PC-9 (cell line): ENCODE results near the gene ZNF384. TPM values are rescaled to one million over a fixed set of nuclear protein-coding genes. Genes with fewer than 3 reads are reported as not detected.

Experiments
- BruUV-seq: library from RNA; stranded (reverse); fragments of 400-500 nt; replicated peaks from 2 replicates; lab custom pipeline; 2021; lab: Mats Ljungman, UMichigan
- CTCF ChIA-PET: fragments of 300-600 bp; sonication (Branson Sonifier 250); formaldehyde crosslinking; loops from one replicate; lab custom pipeline; 2022; ENCODE audit warnings: antibody characterized with exemption; lab: Charles Lee
- POLR2A ChIA-PET: fragments of 300-600 bp; sonication (Branson Sonifier 250); formaldehyde crosslinking; loops from one replicate; lab custom pipeline; 2022; ENCODE audit warnings: antibody characterized with exemption; ENCODE audit not compliant: unreplicated experiment; lab: Charles Lee
- DNase-seq, 2 experiments: peaks; one replicate each; pipeline versions ENCODE4 v3.0.0 to v3.0.0-alpha.2; 2015 to 2022; ENCODE audit warnings: mixed read lengths in 1 of 2
- H2AFZ ChIP-seq: fragments of 200-600 bp; sonication (generic); 2 replicates; pipeline ENCODE4 v1.8.1; 2017; ENCODE audit warnings: antibody characterized with exemption
- H3F3A ChIP-seq: fragments of 200-600 bp; sonication (generic); 2 replicates; pipeline ENCODE4 v1.8.1; 2017; ENCODE audit warnings: antibody characterized with exemption, mild to moderate bottlenecking, low read depth; ENCODE audit not compliant: insufficient read depth
- H3K27ac ChIP-seq: fragments of 200-600 bp; sonication (generic); 2 replicates; pipeline ENCODE4 v1.6.1; 2016; ENCODE audit warnings: mixed run types
- H3K27me3 ChIP-seq: fragments of 200-600 bp; sonication (generic); 2 replicates; pipeline ENCODE4 v1.6.1; 2016; ENCODE audit warnings: low read depth, mixed run types; ENCODE audit not compliant: insufficient read depth
- H3K36me3 ChIP-seq: fragments of 200-600 bp; sonication (generic); 2 replicates; pipeline ENCODE4 v1.6.1; 2016; ENCODE audit warnings: low read depth, mixed run types
- H3K4me1 ChIP-seq: fragments of 200-600 bp; sonication (generic); replicated peaks from 2 replicates; pipeline ENCODE4 v1.6.1; 2016; ENCODE audit warnings: mixed run types; ENCODE audit not compliant: insufficient read depth
- H3K4me2 ChIP-seq: fragments of 200-600 bp; sonication (generic); 2 replicates; pipeline ENCODE4 v1.6.1; 2017; ENCODE audit warnings: mixed run types
- H3K4me3 ChIP-seq: fragments of 200-600 bp; sonication (generic); 2 replicates; pipeline ENCODE4 v1.6.1; 2016; ENCODE audit warnings: mixed run types
- H3K79me2 ChIP-seq: fragments of 200-600 bp; sonication (generic); 2 replicates; pipeline ENCODE4 v1.6.1; 2017; ENCODE audit warnings: low read depth, mixed run types
- H3K9me2 ChIP-seq: fragments of 200-600 bp; sonication (generic); 2 replicates; pipeline ENCODE4 v1.8.1; 2017; ENCODE audit warnings: mild to moderate bottlenecking; ENCODE audit not compliant: insufficient read depth
- H3K9me3 ChIP-seq: fragments of 200-600 bp; sonication (generic); 2 replicates; pipeline ENCODE4 v1.8.1; 2016; ENCODE audit warnings: low read depth; ENCODE audit not compliant: insufficient read depth
- H4K20me1 ChIP-seq: fragments of 200-600 bp; sonication (generic); 2 replicates; pipeline ENCODE4 v1.8.1; 2017; ENCODE audit not compliant: insufficient read depth
- EZH2 ChIP-seq: fragments of 200-600 bp; sonication (generic); IDR thresholded peaks from 2 replicates; pipeline ENCODE4 v1.8.0; 2017; ENCODE audit warnings: antibody characterized with exemption, low read depth
- intact Hi-C: fragments of 100-400 bp; cut with micrococcal nuclease; formaldehyde crosslinking; loops from one replicate; pipeline ENCODE4 v1.10.0; 2022; ENCODE audit not compliant: unreplicated experiment
- total RNA-seq: library from RNA; stranded (reverse); gene quantifications from 2 replicates; pipeline ENCODE4 v1.2.3, GENCODE V29; 2021
- TF ChIP-seq, protein P1 (sequence below): fragments of 200-600 bp; sonication (generic); conservative IDR thresholded peaks from 2 replicates; pipeline ENCODE4 v1.6.1; 2017; ENCODE audit warnings: mixed run types, antibody characterized with exemption, mild to moderate bottlenecking, moderate library complexity

Gene ZNF384
- total RNA-seq, 1 experiment from 2014 or later: 106 TPM

DNA sequence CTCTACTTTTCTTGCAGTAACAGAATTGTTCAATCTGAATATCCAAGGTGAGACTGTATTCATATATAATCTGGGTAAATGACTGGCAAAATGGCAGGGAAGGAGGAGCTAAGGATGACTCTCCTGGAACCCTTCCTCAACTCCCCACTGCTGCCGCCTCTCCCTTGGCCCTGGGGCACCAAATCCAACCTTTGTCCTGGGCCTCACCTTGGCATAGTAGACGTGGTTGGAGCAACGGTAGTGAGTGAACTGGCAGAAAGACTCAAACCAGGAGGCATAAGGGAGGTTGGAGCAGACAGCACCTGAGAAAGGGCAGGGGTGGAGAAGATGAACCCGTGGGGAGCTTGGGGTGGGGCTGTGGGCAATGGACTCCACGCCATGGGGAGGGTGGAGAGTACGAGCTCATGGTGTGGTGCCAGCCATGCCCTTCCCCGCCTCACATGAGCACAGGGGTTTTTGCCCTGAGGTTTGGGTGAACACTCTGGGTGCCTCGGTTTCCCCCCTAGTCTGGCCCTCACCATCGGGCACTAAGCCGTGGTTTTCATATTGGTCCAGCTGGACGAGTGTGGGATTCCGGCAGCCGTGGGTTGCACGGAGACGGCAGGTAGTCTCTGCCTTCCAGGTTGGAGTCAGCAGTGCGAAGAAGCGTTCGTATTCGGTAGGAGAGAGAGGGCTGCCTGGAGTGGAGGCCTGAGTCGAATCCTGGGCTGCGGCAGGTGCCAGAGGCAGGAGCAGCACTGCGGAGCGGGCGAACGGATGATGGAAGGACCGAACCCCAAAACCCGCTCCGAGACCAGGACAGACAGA lies 42.7 kb downstream of the ZNF384 start:
- intact Hi-C loops: no loop called here
- TF ChIP-seq, protein P1, sequence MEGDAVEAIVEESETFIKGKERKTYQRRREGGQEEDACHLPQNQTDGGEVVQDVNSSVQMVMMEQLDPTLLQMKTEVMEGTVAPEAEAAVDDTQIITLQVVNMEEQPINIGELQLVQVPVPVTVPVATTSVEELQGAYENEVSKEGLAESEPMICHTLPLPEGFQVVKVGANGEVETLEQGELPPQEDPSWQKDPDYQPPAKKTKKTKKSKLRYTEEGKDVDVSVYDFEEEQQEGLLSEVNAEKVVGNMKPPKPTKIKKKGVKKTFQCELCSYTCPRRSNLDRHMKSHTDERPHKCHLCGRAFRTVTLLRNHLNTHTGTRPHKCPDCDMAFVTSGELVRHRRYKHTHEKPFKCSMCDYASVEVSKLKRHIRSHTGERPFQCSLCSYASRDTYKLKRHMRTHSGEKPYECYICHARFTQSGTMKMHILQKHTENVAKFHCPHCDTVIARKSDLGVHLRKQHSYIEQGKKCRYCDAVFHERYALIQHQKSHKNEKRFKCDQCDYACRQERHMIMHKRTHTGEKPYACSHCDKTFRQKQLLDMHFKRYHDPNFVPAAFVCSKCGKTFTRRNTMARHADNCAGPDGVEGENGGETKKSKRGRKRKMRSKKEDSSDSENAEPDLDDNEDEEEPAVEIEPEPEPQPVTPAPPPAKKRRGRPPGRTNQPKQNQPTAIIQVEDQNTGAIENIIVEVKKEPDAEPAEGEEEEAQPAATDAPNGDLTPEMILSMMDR: no peak
- no peak for TF ChIP-seq EZH2
- Histone ChIP-seq H3K79me2 (no peaks in the 10 kb centered on the region), H3K4me3 (no peak overlapping the region), H3K4me1 (no peaks in the 10 kb centered on the region), H3K9me3 (peaks cover 8% of the 10 kb centered on the region; the same call in 1 of the 2 replicates), H3K9me2 (no peaks in the 10 kb centered on the region), H3K4me2 (no peak overlapping the region), H3F3A (peaks cover 12% of the 10 kb centered on the region; the same call in 1 of the 2 replicates), H3K27ac (no peak overlapping the region), H3K27me3 (no peaks in the 10 kb centered on the region; the same call in 1 of the 2 replicates), H2AFZ (no peak overlapping the region), H3K36me3 (peaks cover 14% of the 10 kb centered on the region; the same call in 1 of the 2 replicates), H4K20me1 (no peaks in the 10 kb centered on the region)
- ChIA-PET POLR2A (no interaction called here), CTCF (no interaction called here)
- DNase-seq: no peak
- no TSS peak for BruUV-seq

DNA sequence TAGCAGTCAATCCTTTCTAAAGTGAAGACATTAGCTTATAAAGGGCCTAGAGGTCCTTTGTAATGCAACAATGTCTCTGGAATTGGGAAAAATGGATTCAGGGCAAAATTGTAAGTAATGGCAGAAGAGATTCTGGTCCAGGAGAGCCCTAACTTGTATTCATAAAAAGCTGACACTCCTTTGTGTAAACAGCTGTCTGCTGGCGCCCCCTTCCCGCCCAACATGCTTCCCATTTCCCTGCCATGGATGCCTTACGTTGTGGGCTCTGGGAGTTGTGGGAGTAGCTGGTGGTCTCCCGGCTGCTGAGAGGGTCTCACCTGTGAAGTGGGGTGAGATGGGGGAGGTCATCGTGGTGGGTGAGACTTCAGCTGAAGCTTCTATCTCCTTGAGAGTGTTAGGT lies 44.3 kb downstream of the ZNF384 start:
- peaks cover 8% of the 10 kb centered on the region; the same call in 1 of the 2 replicates for H3K9me3 ChIP-seq
- no peak overlapping the region for H2AFZ ChIP-seq
- no peak overlapping the region for H3K4me2 ChIP-seq
- H3K4me3 ChIP-seq: no peak overlapping the region
- peaks cover 7% of the 10 kb centered on the region; the same call in 1 of the 2 replicates for H3F3A ChIP-seq
- POLR2A ChIA-PET: interaction anchor here (0.5 kb wide), 1 partner anchor 262 kb away, joined by 4 read pairs; no protein-coding TSS in a partner anchor
- DNase-seq: no peak
- H3K9me2 ChIP-seq: no peaks in the 10 kb centered on the region
- H3K27me3 ChIP-seq: no peaks in the 10 kb centered on the region; the same call in 1 of the 2 replicates
- no peaks in the 10 kb centered on the region for H3K4me1 ChIP-seq
- no TSS peak for BruUV-seq
- H4K20me1 ChIP-seq: no peaks in the 10 kb centered on the region
- TF ChIP-seq, protein P1: no peak
- TF ChIP-seq EZH2: no peak
- H3K27ac ChIP-seq: no peak overlapping the region
- intact Hi-C loops: no loop called here
- CTCF ChIA-PET: no interaction called here
- H3K36me3 ChIP-seq: 0 out of 2 replicates have a peak, but pooled peaks cover under 1% of the 10 kb centered on the region
- H3K79me2 ChIP-seq: no peaks in the 10 kb centered on the region

DNA sequence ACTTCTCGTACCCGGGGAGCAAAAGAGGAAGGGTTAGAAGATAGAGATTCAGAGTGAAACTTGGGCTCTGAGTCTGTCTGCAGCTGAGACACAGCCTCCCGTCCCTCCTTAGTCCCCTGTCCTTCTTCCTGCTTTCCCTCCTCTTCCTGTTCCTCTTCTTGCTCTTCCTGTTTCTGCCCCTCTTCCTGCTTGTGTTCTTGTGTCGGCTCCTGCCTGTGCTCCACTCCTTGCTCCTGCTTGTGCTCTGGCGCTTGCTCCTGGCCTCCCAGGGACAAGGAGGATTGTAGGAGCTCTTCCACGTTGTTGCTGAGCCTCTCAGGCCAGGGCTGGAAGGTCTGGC lies 44.9 kb downstream of the ZNF384 start:
- POLR2A ChIA-PET: no interaction called here
- Histone ChIP-seq H3K9me3 (peaks cover 8% of the 10 kb centered on the region; the same call in 1 of the 2 replicates), H2AFZ (no peak overlapping the region), H3K4me1 (no peaks in the 10 kb centered on the region), H3K9me2 (no peaks in the 10 kb centered on the region), H3K27me3 (no peaks in the 10 kb centered on the region; the same call in 1 of the 2 replicates), H3K27ac (no peak overlapping the region), H3K79me2 (no peaks in the 10 kb centered on the region), H3K36me3 (no peaks in the 10 kb centered on the region), H4K20me1 (no peaks in the 10 kb centered on the region), H3F3A (peaks cover 7% of the 10 kb centered on the region; the same call in 1 of the 2 replicates), H3K4me2 (no peak overlapping the region), H3K4me3 (no peak overlapping the region)
- no peak for DNase-seq
- intact Hi-C loops: no loop called here
- BruUV-seq: no TSS peak
- no peak for TF ChIP-seq EZH2
- CTCF ChIA-PET: no interaction called here
